Measurements from ENCODE around the gene FRAS1. TPM values are rescaled to one million over a fixed set of nuclear protein-coding genes. Genes with fewer than 3 reads are reported as not detected.
"Not testable (repeated sequence)": the region's sequence is repeated elsewhere in the genome, so short reads cannot be mapped to it uniquely, and the experiment has no call there.

FRAS1 gene
- total and polyA plus RNA-seq, 8 donors, result 4.7 to 21.5 (median 14.7) TPM

- H3K27me3 ChIP-seq, result no peaks in the 10 kb centered on the region
- no peak for FAIRE-seq
- no peak for DNase-seq
- TF ChIP-seq CTCF (IDR thresholded peaks at IDR 0.05), result no peak
- no peaks in the 10 kb centered on the region for H3K4me1 ChIP-seq
- no peak overlapping the region for H3K27ac ChIP-seq
- ATAC-seq, result no peak
- no peaks in the 10 kb centered on the region for H3K36me3 ChIP-seq
- intact Hi-C loops (cut with DNase I), result no loop called here
- 74 to 81% methylated on average over 7 of the region's 7 CpGs for WGBS, 2 donors
- H3K9me3 ChIP-seq, result no peaks in the 10 kb centered on the region
- no peak overlapping the region for H3K4me3 ChIP-seq
Measured at GRCh38 chr4:78464265-78464664, 407.1 kb downstream of the FRAS1 start.

- FAIRE-seq; DNase-seq; intact Hi-C loops (cut with DNase I): not testable (repeated sequence)
Measured at GRCh38 chr4:78467223-78467622, 410.1 kb downstream of the FRAS1 start.

GRCh38 chr4:78468272-78468671 is 411.1 kb downstream of the FRAS1 start:
- H3K4me1 ChIP-seq, result no peaks in the 10 kb centered on the region
- no peak overlapping the region for H3K27ac ChIP-seq
- ATAC-seq, result no peak
- intact Hi-C loops (cut with DNase I), result no loop called here
- no peak overlapping the region for H3K4me3 ChIP-seq
- H3K36me3 ChIP-seq, result no peaks in the 10 kb centered on the region
- H3K9me3 ChIP-seq, result no peaks in the 10 kb centered on the region
- no peak for TF ChIP-seq CTCF (IDR thresholded peaks at IDR 0.05)
- no peaks in the 10 kb centered on the region for H3K27me3 ChIP-seq
- no peak for FAIRE-seq
- DNase-seq, result no peak
- 61 to 71% methylated on average over 3 of the region's 3 CpGs for WGBS, 2 donors

More at GRCh38 chr4:78467223-78467622, 410.1 kb downstream of the FRAS1 start:
- ATAC-seq, H3K27me3 ChIP-seq, H3K4me3 ChIP-seq, H3K4me1 ChIP-seq, H3K9me3 ChIP-seq, H3K27ac ChIP-seq, H3K36me3 ChIP-seq: not testable (repeated sequence)
- WGBS, 2 donors, result 0 to 80% methylated on average over 1 of the region's 1 CpG

GRCh38 chr4:78476108-78476704 is 419.1 kb downstream of the FRAS1 start:
- no peak overlapping the region for H3K4me3 ChIP-seq
- DNase-seq, result no peak
- no peak overlapping the region for H3K27ac ChIP-seq
- no peak for FAIRE-seq
- ATAC-seq, result no peak
- WGBS, 2 donors, result 77 to 85% methylated on average over 3 of the region's 3 CpGs
- H3K4me1 ChIP-seq, result no peaks in the 10 kb centered on the region
- intact Hi-C loops (cut with DNase I), result no loop called here
- no peaks in the 10 kb centered on the region for H3K27me3 ChIP-seq
- no peaks in the 10 kb centered on the region for H3K36me3 ChIP-seq
- H3K9me3 ChIP-seq, result no peaks in the 10 kb centered on the region
- TF ChIP-seq CTCF (IDR thresholded peaks at IDR 0.05), result no peak

GRCh38 chr4:78477276-78477675 is 420.2 kb downstream of the FRAS1 start:
- WGBS, 2 donors, result 9 to 51% methylated on average over 1 of the region's 1 CpG
- H3K4me1 ChIP-seq, result no peaks in the 10 kb centered on the region
- H3K27ac ChIP-seq, result no peak overlapping the region
- no peaks in the 10 kb centered on the region for H3K9me3 ChIP-seq
- intact Hi-C loops (cut with DNase I), result no loop called here
- TF ChIP-seq CTCF (IDR thresholded peaks at IDR 0.05), result no peak
- H3K36me3 ChIP-seq, result no peaks in the 10 kb centered on the region
- H3K27me3 ChIP-seq, result no peaks in the 10 kb centered on the region
- DNase-seq (no peak), ATAC-seq (no peak), FAIRE-seq (no peak)
- no peak overlapping the region for H3K4me3 ChIP-seq

Data from pancreas (tissue), 10 donors.